GM23338 (cell line): ENCODE measurements around the gene BLOC1S1. TPM values are rescaled to one million over a fixed set of nuclear protein-coding genes. Genes with fewer than 3 reads are reported as not detected.
A peak's percentile ranks its signal among the peaks of the same experiment; 100 is the strongest.

Experiments
- ATAC-seq: fragments of 200-7000 bp; cut with Tn5 transposase; 3 replicates; pipeline ENCODE4 v1.9.1; 2020
- DNase-seq: peaks from one replicate; pipeline ENCODE4 v3.0.0-alpha.2; 2015; ENCODE audit warnings: low spot score
- H2AFZ ChIP-seq: fragments of 200-600 bp; sonication (generic); 2 replicates; pipeline ENCODE4 v1.8.0; 2016; ENCODE audit warnings: antibody characterized with exemption, mild to moderate bottlenecking, moderate library complexity
- H3F3A ChIP-seq: fragments of 200-600 bp; sonication (generic); replicated peaks from 2 replicates; pipeline ENCODE4 v1.8.0; 2017; ENCODE audit warnings: antibody characterized with exemption, mixed run types, low read depth
- H3K27ac ChIP-seq: fragments of 200-600 bp; sonication (generic); 2 replicates; pipeline ENCODE4 v1.6.1; 2016; ENCODE audit warnings: low read depth
- H3K27me3 ChIP-seq: fragments of 200-600 bp; sonication (generic); 2 replicates; pipeline ENCODE4 v1.8.0; 2016; ENCODE audit warnings: mild to moderate bottlenecking, mixed run types, moderate library complexity; ENCODE audit not compliant: insufficient read depth
- H3K36me3 ChIP-seq: fragments of 200-600 bp; sonication (generic); 2 replicates; pipeline ENCODE4 v1.8.0; 2016; ENCODE audit warnings: mild to moderate bottlenecking; ENCODE audit not compliant: insufficient read depth
- H3K4me1 ChIP-seq: fragments of 200-600 bp; sonication (generic); 2 replicates; pipeline ENCODE4 v1.8.0; 2016; ENCODE audit warnings: mild to moderate bottlenecking, moderate library complexity; ENCODE audit not compliant: insufficient read depth
- H3K4me2 ChIP-seq: fragments of 200-600 bp; sonication (generic); 2 replicates; pipeline ENCODE4 v1.7.1; 2017; ENCODE audit warnings: mixed run types
- H3K4me3 ChIP-seq: fragments of 200-600 bp; sonication (generic); 2 replicates; pipeline ENCODE4 v1.6.1; 2016; ENCODE audit warnings: mixed run types
- H3K79me2 ChIP-seq: fragments of 200-600 bp; sonication (generic); replicated peaks from 2 replicates; pipeline ENCODE4 v1.8.0; 2017; ENCODE audit warnings: mild to moderate bottlenecking; ENCODE audit not compliant: insufficient read depth
- H3K9me2 ChIP-seq: fragments of 200-600 bp; sonication (generic); 2 replicates; pipeline ENCODE4 v1.8.0; 2017; ENCODE audit not compliant: insufficient read depth
- H4K20me1 ChIP-seq: fragments of 200-600 bp; sonication (generic); replicated peaks from 2 replicates; pipeline ENCODE4 v1.8.0; 2017; ENCODE audit warnings: mild to moderate bottlenecking; ENCODE audit not compliant: insufficient read depth
- H3K27ac Mint-ChIP-seq: 2 replicates; pipeline ENCODE4 v1.8.0; 2020; ENCODE audit warnings: inconsistent platforms, mild to moderate bottlenecking, moderate library complexity, mixed read lengths
- H3K27me3 Mint-ChIP-seq: 3 replicates; pipeline ENCODE4 v1.8.0; 2022; ENCODE audit warnings: low read depth, mild to moderate bottlenecking, moderate library complexity, mixed read lengths, inconsistent platforms; ENCODE audit not compliant: insufficient read depth, poor library complexity
- H3K36me3 Mint-ChIP-seq: 3 replicates; pipeline ENCODE4 v1.8.0; 2021; ENCODE audit warnings: low read depth, mild to moderate bottlenecking, inconsistent platforms, moderate library complexity, mixed read lengths
- H3K4me1 Mint-ChIP-seq: 3 replicates; pipeline ENCODE4 v1.8.0; 2020; ENCODE audit warnings: mild to moderate bottlenecking, inconsistent platforms, mixed read lengths
- H3K4me3 Mint-ChIP-seq: 3 replicates; pipeline ENCODE4 v1.8.0; 2021; ENCODE audit warnings: moderate library complexity, mild to moderate bottlenecking, inconsistent platforms, mixed read lengths
- H3K9me3 Mint-ChIP-seq: 3 replicates; pipeline ENCODE4 v1.8.0; 2020; ENCODE audit warnings: moderate library complexity, mild to moderate bottlenecking, inconsistent platforms, mixed read lengths
- ZNF114 ChIP-seq: fragments of 250-450 bp; sonication (Bioruptor Pico); IDR thresholded peaks from 2 replicates; pipeline ENCODE4 v1.5.0; 2020; ENCODE audit warnings: mild to moderate bottlenecking, moderate library complexity
- ZNF331 ChIP-seq: fragments of 250-450 bp; sonication (Bioruptor Pico); IDR thresholded peaks from 2 replicates; pipeline ENCODE4 v1.5.0; 2020; ENCODE audit warnings: low read depth, mild to moderate bottlenecking, moderate library complexity
- polyA plus RNA-seq: library from polyadenylated mRNA; unstranded; fragments of >200 nt; fragmentation: Nextera tagmentation; extraction: Ambion mirVana; gene quantifications from 2 replicates; pipeline ENCODE4 v1.2.1, GENCODE V29; 2016
- total RNA-seq: library from RNA; depleted of rRNA; stranded (reverse); fragments of >200 nt; shearing (Covaris generic); gene quantifications from 2 replicates; pipeline ENCODE4 v1.2.3, GENCODE V29; 2014
- TF ChIP-seq, protein P1 (sequence below): IDR thresholded peaks from 2 replicates; pipeline ENCODE4 v1.6.1; 2016; ENCODE audit warnings: antibody characterized with exemption
- TF ChIP-seq, protein P2 (sequence below): IDR thresholded peaks from one replicate; pipeline ENCODE4 v1.6.1; 2018; ENCODE audit warnings: antibody characterized with exemption; ENCODE audit not compliant: unreplicated experiment

BLOC1S1 gene
- total and polyA plus RNA-seq, 2 experiments from 2014 or later, result 68.3 to 174 TPM

DNA sequence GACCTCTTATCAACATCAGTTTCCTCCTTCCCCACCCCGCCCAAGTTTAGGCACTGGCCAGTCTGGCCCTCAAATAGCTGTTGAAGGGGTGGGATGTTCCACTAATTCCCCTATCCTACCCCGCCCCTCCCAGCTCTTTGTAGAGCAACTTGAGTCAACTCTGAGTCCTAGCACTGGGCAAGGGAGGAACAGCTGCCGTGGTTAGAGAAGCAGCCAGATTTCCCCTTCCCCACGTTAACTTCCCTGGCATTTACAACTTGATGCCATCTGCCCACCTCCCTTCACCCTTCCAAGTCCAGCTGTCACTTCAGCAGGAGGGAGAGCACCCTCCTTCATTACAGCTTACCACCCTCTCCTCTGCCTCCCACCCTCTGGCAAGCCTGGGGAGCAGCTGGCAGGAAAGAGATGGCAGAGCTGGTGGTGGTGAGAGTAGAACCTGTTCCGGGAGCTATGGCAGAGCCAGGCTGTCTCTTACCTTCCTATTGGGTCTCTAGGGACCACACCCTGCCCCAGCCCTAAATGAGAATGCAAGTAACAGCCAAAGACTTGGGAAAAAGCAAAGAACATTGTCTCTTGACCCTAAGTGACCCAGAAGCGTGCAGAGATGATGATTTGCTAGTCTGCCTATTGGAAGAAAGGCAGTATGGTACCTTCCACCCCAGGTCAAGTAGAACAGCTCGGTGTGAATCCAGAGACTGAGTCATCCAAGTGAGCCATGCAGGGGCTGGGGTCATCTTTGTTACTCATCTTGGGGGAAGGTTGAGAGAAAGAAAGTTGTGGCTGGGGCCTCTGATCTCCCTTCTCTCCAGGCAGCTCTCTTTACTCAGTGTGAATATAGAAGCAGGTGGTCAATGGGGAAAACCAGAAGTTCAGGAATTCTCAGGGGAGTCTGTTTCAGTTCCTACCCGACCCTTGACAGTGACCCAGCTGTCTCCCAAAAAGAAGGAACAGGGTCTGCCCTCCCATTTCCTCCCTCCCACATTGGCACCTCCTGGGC is 1.5 kb downstream of the BLOC1S1 start (continued):
- TF ChIP-seq, protein P1, sequence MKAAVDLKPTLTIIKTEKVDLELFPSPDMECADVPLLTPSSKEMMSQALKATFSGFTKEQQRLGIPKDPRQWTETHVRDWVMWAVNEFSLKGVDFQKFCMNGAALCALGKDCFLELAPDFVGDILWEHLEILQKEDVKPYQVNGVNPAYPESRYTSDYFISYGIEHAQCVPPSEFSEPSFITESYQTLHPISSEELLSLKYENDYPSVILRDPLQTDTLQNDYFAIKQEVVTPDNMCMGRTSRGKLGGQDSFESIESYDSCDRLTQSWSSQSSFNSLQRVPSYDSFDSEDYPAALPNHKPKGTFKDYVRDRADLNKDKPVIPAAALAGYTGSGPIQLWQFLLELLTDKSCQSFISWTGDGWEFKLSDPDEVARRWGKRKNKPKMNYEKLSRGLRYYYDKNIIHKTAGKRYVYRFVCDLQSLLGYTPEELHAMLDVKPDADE, result no peak
- TF ChIP-seq ZNF331 (CRISPR knock-in tag), result no peak
- no peak for TF ChIP-seq ZNF114 (CRISPR knock-in tag)
- TF ChIP-seq, protein P2, sequence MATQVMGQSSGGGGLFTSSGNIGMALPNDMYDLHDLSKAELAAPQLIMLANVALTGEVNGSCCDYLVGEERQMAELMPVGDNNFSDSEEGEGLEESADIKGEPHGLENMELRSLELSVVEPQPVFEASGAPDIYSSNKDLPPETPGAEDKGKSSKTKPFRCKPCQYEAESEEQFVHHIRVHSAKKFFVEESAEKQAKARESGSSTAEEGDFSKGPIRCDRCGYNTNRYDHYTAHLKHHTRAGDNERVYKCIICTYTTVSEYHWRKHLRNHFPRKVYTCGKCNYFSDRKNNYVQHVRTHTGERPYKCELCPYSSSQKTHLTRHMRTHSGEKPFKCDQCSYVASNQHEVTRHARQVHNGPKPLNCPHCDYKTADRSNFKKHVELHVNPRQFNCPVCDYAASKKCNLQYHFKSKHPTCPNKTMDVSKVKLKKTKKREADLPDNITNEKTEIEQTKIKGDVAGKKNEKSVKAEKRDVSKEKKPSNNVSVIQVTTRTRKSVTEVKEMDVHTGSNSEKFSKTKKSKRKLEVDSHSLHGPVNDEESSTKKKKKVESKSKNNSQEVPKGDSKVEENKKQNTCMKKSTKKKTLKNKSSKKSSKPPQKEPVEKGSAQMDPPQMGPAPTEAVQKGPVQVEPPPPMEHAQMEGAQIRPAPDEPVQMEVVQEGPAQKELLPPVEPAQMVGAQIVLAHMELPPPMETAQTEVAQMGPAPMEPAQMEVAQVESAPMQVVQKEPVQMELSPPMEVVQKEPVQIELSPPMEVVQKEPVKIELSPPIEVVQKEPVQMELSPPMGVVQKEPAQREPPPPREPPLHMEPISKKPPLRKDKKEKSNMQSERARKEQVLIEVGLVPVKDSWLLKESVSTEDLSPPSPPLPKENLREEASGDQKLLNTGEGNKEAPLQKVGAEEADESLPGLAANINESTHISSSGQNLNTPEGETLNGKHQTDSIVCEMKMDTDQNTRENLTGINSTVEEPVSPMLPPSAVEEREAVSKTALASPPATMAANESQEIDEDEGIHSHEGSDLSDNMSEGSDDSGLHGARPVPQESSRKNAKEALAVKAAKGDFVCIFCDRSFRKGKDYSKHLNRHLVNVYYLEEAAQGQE, result no peak

DNA sequence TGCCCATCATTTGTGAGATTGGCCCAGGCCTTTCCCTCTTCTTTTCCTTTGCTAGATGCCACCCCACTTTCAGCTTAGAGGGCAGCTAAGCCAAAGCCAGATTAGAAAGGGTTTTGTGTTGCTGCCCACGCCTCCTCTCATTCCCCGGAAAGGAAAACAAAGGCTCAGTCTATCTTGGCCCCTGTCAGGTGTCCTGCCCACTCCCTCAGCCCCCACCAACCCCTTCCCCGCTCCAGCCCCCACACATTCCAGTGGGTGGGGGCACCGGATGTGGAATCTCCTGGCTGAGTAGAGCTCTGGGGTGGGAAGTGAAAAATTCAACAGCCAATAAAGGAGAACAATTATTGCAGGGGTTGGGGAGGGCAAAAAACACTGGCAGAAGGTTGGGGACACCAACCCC is 2.2 kb downstream of the BLOC1S1 start:
- TF ChIP-seq, protein P2, result no peak
- TF ChIP-seq, protein P1, result peak; percentile 52; the same call in 1 of the 2 replicates

More for the DNA sequence above, 2.2 kb downstream of the BLOC1S1 start:
- Mint-ChIP-seq H3K4me3 (peak overlapping the region; percentile 82), H3K36me3 (peaks cover 4% of the 10 kb centered on the region; the same call in 2 of the 3 replicates), H3K27me3 (peaks cover 28% of the 10 kb centered on the region), H3K27ac (peak overlapping the region; percentile 96), H3K4me1 (peaks cover 35% of the 10 kb centered on the region), H3K9me3 (peaks cover 6% of the 10 kb centered on the region; the same call in 2 of the 3 replicates)
- Histone ChIP-seq H3K36me3 (no peaks in the 10 kb centered on the region), H3K4me1 (peaks cover 37% of the 10 kb centered on the region), H3K27me3 (no peaks in the 10 kb centered on the region), H4K20me1 (no peaks in the 10 kb centered on the region), H3K27ac (peak overlapping the region; percentile 82), H3K4me2 (peak overlapping the region; percentile 98), H2AFZ (no peak overlapping the region), H3K4me3 (peak overlapping the region; percentile 94), H3K9me2 (no peaks in the 10 kb centered on the region), H3F3A (peaks cover 16% of the 10 kb centered on the region; the same call in 1 of the 2 replicates), H3K79me2 (peaks cover 10% of the 10 kb centered on the region; the same call in 1 of the 2 replicates)
- DNase-seq (peak; percentile 74), ATAC-seq (peak; percentile 15)
